Duodenal mucosa (tissue), 2 donors: ENCODE measurements around the gene FBXL7.

Experiments used
- H3K27ac ChIP-seq: one replicate; pipeline ENCODE4 v1.7.0; 2013; ENCODE audit warnings: low read depth, low read length
- H3K27me3 ChIP-seq, 2 donors: one replicate each; pipeline ENCODE4 v1.7.0; 2013; ENCODE audit warnings: low read length in 2 of 2, control low read depth in 1 of 2; ENCODE audit not compliant: insufficient read depth in 2 of 2, control insufficient read depth in 1 of 2
- H3K36me3 ChIP-seq, 2 donors: one replicate each; pipeline ENCODE4 v1.7.0; 2013; ENCODE audit warnings: low read length in 2 of 2, control low read depth in 1 of 2; ENCODE audit not compliant: insufficient read depth in 2 of 2, control insufficient read depth in 1 of 2
- H3K4me1 ChIP-seq, 2 donors: one replicate each; pipeline ENCODE4 v1.7.0; 2013; ENCODE audit warnings: low read length in 2 of 2, control low read depth in 1 of 2; ENCODE audit not compliant: insufficient read depth in 2 of 2, control insufficient read depth in 1 of 2
- H3K4me3 ChIP-seq, 2 donors: one replicate each; pipeline ENCODE4 v1.7.0; 2013; ENCODE audit warnings: low read length in 2 of 2, low read depth in 1 of 2
- H3K9ac ChIP-seq, 2 donors: one replicate each; pipeline ENCODE4 v1.7.0; 2013; ENCODE audit warnings: low read length in 2 of 2, low read depth in 1 of 2
- H3K9me3 ChIP-seq, 2 donors: one replicate each; pipeline ENCODE4 v1.7.0; 2013; ENCODE audit warnings: low read length in 2 of 2, control low read depth in 1 of 2; ENCODE audit not compliant: control insufficient read depth in 1 of 2

FBXL7 gene

GRCh38 chr5:15722305-15722704, 222.3 kb downstream of the FBXL7 start:
- no peak overlapping the region for H3K4me3 ChIP-seq
- no peaks in the 10 kb centered on the region for H3K36me3 ChIP-seq
- H3K4me1 ChIP-seq, result no peaks in the 10 kb centered on the region
- H3K9ac ChIP-seq, result no peak overlapping the region
- no peaks in the 10 kb centered on the region for H3K27me3 ChIP-seq
- peaks cover 3 to 4% of the 10 kb centered on the region in 2 donors for H3K9me3 ChIP-seq
- H3K27ac ChIP-seq, result no peak overlapping the region

GRCh38 chr5:15727375-15727774, 227.4 kb downstream of the FBXL7 start:
- Histone ChIP-seq H3K27me3 (no peaks in the 10 kb centered on the region), H3K36me3 (no peaks in the 10 kb centered on the region), H3K4me3 (no peak overlapping the region), H3K4me1 (no peaks in the 10 kb centered on the region), H3K9ac (no peak overlapping the region), H3K27ac (no peak overlapping the region), H3K9me3 (peaks cover 4 to 17% of the 10 kb centered on the region in 2 donors)

- no peaks in the 10 kb centered on the region for H3K36me3 ChIP-seq
- H3K4me1 ChIP-seq, result no peaks in the 10 kb centered on the region
- no peak overlapping the region for H3K9ac ChIP-seq
- no peak overlapping the region for H3K4me3 ChIP-seq
- H3K27me3 ChIP-seq, result no peaks in the 10 kb centered on the region
- peaks cover 4 to 17% of the 10 kb centered on the region in 2 donors for H3K9me3 ChIP-seq
- no peak overlapping the region for H3K27ac ChIP-seq
Measured at GRCh38 chr5:15728811-15729210, 228.8 kb downstream of the FBXL7 start.

DNA sequence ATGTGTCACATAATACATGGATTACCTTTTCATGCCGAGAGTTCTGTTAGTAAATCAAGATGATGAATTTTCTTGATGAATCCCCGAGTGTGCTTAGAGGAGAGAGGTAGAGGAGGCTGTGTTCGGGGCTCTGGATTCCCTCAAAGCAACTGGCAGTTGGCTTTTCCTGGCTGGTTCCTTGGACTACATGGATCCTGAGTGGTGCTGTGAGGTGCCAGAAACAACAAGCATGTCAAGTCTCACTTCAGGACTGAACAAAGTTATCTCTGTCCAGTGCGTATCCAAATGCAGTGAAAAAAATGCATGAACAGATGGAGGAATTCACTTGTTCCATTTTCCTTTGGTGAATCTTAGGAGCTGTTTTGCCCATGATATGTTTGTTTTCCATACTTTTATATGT, 231.7 kb downstream of the FBXL7 start:
- H3K27me3 ChIP-seq, result no peaks in the 10 kb centered on the region
- H3K27ac ChIP-seq, result no peak overlapping the region
- H3K4me3 ChIP-seq, result no peak overlapping the region
- peaks cover 8 to 15% of the 10 kb centered on the region in 2 donors for H3K9me3 ChIP-seq
- H3K9ac ChIP-seq, result no peak overlapping the region
- no peaks in the 10 kb centered on the region for H3K4me1 ChIP-seq
- H3K36me3 ChIP-seq, result no peaks in the 10 kb centered on the region

GRCh38 chr5:15734058-15734457, 234.1 kb downstream of the FBXL7 start:
- H3K27me3 ChIP-seq, result no peaks in the 10 kb centered on the region
- H3K9ac ChIP-seq, result no peak overlapping the region
- peaks cover 1 to 5% of the 10 kb centered on the region in 2 donors for H3K9me3 ChIP-seq
- no peak overlapping the region for H3K27ac ChIP-seq
- H3K4me3 ChIP-seq, result no peak overlapping the region
- H3K4me1 ChIP-seq, result no peaks in the 10 kb centered on the region
- no peaks in the 10 kb centered on the region for H3K36me3 ChIP-seq

DNA sequence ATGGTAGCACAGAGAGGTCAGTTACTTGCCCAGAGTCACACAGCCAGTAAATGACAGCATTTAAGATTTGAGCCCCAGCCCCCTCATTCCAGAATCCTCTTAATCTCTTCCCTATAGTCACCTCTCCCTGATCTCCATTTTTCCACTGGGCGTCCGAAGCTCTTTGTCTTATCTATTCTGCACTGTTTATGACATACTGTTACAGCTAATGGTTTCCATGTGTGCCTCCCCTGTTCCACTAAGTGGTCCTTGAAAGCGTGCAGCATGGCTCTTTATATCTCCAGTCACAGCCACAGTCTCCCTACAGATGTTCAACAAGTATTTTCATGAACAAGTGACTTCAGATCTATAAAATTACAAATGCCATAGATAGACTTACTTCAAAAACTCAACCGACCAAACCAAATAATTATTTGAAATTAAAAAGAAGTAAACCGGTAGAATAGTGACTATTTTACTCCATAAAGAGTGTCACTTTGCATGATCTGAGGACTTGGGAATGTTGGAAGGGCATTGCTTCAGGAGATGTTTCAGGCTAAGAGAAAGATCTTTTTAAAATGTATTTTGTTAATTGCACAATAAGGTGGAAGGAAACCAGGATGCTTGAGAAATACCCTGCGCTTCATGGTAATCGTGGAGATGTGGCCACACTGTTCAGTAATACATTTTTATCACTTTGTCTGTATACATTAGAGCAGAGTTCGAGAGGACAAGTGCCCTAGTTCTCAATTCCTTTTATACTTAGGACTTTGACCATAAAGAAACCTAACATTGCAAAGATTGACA, 237.2 kb downstream of the FBXL7 start:
- H3K4me3 ChIP-seq, result no peak overlapping the region
- peaks cover 0 to 5% of the 10 kb centered on the region in 2 donors for H3K9me3 ChIP-seq
- no peak overlapping the region for H3K27ac ChIP-seq
- H3K4me1 ChIP-seq, result no peaks in the 10 kb centered on the region
- H3K27me3 ChIP-seq, result no peaks in the 10 kb centered on the region
- no peak overlapping the region for H3K9ac ChIP-seq
- no peaks in the 10 kb centered on the region for H3K36me3 ChIP-seq

GRCh38 chr5:15737871-15738664, 238.1 kb downstream of the FBXL7 start:
- Histone ChIP-seq H3K4me1 (no peaks in the 10 kb centered on the region), H3K27me3 (no peaks in the 10 kb centered on the region), H3K4me3 (no peak overlapping the region), H3K36me3 (no peaks in the 10 kb centered on the region), H3K9me3 (peaks cover 0 to 5% of the 10 kb centered on the region in 2 donors), H3K27ac (no peak overlapping the region), H3K9ac (no peak overlapping the region)

DNA sequence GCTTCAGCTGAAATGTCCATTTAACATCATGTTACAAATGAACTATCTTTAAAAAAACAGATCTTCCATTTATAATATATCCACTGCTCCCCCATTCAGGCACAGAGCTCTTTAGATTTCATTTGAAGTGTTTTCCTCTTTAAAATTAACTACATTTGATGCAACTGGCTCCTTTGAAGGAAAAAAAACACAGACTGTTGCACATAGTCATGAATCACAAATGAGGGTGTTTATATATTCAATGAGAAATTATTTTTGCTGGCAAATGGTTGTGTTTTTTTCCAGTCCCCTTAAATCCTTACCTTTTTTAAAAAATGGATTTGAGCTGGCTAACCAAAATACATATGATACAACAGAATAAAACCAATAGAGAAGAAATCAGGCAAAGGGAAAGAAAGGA, 240.4 kb downstream of the FBXL7 start:
- no peaks in the 10 kb centered on the region for H3K36me3 ChIP-seq
- H3K4me1 ChIP-seq, result no peaks in the 10 kb centered on the region
- H3K4me3 ChIP-seq, result no peak overlapping the region
- no peaks in the 10 kb centered on the region for H3K27me3 ChIP-seq
- H3K9ac ChIP-seq, result no peak overlapping the region
- H3K27ac ChIP-seq, result no peak overlapping the region
- H3K9me3 ChIP-seq, result peaks cover 0 to 3% of the 10 kb centered on the region in 2 donors

DNA sequence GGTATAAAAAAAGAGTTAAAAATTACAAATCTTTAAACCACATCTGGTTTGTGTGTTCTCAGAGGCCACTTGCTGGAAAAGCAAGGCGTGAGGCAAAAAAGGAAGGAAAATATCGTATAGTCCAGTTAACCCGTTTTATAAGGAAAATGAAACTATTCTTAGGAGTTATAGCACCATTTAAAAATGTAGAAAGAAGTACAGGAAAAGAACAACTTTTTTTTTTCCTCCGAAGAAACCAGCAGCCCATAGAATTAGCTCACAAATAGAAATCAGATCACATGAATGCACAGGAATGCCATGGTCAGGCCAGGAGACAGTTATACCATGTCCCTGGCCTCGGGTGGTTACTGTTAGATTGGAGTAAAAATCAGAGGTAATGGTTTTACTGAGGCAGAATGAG, 241.6 kb downstream of the FBXL7 start:
- Histone ChIP-seq H3K9ac (no peak overlapping the region), H3K9me3 (peaks cover 0 to 5% of the 10 kb centered on the region in 2 donors), H3K36me3 (no peaks in the 10 kb centered on the region), H3K27me3 (no peaks in the 10 kb centered on the region), H3K4me1 (no peaks in the 10 kb centered on the region), H3K4me3 (no peak overlapping the region), H3K27ac (no peak overlapping the region)

DNA sequence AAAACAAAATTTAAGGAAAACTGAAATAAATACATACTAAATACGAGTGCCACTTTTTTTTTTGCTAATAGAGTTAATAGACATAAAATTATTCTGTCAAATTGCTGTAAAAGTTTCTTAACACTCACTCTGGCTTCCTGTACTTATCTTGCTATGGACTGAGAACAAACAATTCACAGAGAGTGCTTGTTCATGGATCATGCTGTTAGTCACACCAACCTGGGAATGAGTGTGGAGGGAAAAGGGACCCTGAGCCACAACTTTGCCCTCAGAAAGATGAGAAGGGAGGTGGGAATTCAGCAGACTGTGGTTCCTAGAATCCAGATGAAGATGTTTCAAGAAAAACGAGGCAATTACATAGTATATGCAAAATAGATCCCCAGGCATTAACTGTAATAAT, 246.9 kb downstream of the FBXL7 start:
- no peaks in the 10 kb centered on the region for H3K4me1 ChIP-seq
- H3K36me3 ChIP-seq, result no peaks in the 10 kb centered on the region
- H3K4me3 ChIP-seq, result no peak overlapping the region
- H3K9ac ChIP-seq, result no peak overlapping the region
- H3K27ac ChIP-seq, result no peak overlapping the region
- no peaks in the 10 kb centered on the region for H3K27me3 ChIP-seq
- H3K9me3 ChIP-seq, result peaks cover 0 to 3% of the 10 kb centered on the region in 2 donors
